NT2/D1 (cell line): ENCODE results near the gene ARHGEF33.

ENCODE experiments used
- DNase-seq: peaks from one replicate; pipeline ENCODE4 v3.0.0-alpha.2; 2011; ENCODE audit warnings: low read depth, low spot score
- H3K27me3 ChIP-seq: 2 replicates; pipeline ENCODE4 v1.6.0; 2011; ENCODE audit warnings: mild to moderate bottlenecking; ENCODE audit not compliant: insufficient read length, insufficient read depth
- H3K36me3 ChIP-seq: 2 replicates; pipeline ENCODE4 v1.6.1; 2011; ENCODE audit warnings: mild to moderate bottlenecking, low read length, mixed read lengths; ENCODE audit not compliant: insufficient read depth, insufficient read length
- H3K4me1 ChIP-seq: 2 replicates; pipeline ENCODE4 v1.5.1; 2011; ENCODE audit not compliant: insufficient read depth, insufficient read length
- H3K4me3 ChIP-seq: 2 replicates; pipeline ENCODE4 v1.5.1; 2011; ENCODE audit warnings: low read depth; ENCODE audit not compliant: insufficient read length
- H3K9ac ChIP-seq: 2 replicates; pipeline ENCODE4 v1.6.0; 2011; ENCODE audit warnings: low read depth; ENCODE audit not compliant: insufficient read length
- H3K9me3 ChIP-seq: 2 replicates; pipeline ENCODE4 v1.5.1; 2011; ENCODE audit warnings: mild to moderate bottlenecking, low read length; ENCODE audit not compliant: insufficient read depth
- SUZ12 ChIP-seq: IDR thresholded peaks from 2 replicates; pipeline ENCODE4 v1.6.1; 2011; ENCODE audit not compliant: insufficient read length, insufficient read depth; ENCODE audit errors: extremely low read depth
- YY1 ChIP-seq: IDR thresholded peaks from 2 replicates; pipeline ENCODE4 v1.6.1; 2011; ENCODE audit not compliant: insufficient read length, insufficient read depth
- ZNF274 ChIP-seq: IDR thresholded peaks from 2 replicates; pipeline ENCODE4 v1.6.1; 2011; ENCODE audit warnings: mild to moderate bottlenecking, low read depth, low read length

ARHGEF33 gene

DNA sequence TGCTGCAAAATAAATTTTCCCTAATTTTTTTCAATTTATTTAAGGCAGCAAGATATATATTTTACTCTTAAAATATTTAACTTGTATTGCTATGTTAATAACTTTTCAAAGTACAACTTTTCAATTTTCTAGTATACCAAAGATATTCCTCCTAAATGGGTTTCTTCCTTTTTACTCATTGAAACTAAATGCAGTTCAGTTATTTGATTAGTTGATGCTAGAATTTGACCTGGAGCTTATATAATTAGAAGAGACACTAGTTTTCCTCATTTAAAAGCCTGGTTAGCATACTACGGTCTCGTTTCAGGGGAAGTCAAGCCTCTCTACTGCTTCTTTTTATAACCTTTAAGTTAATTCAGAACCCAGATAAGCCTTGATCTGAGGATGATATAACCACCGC is at the start of gene ARHGEF33:
Gene ARHGEF33 (plus strand): TSS at position 301 of the 400 bp plus-strand sequence. CDS start 29,573 bp downstream, outside the sequence.
- DNase-seq: no peak
- H3K4me1 ChIP-seq: no peaks in the 10 kb centered on the region

DNA sequence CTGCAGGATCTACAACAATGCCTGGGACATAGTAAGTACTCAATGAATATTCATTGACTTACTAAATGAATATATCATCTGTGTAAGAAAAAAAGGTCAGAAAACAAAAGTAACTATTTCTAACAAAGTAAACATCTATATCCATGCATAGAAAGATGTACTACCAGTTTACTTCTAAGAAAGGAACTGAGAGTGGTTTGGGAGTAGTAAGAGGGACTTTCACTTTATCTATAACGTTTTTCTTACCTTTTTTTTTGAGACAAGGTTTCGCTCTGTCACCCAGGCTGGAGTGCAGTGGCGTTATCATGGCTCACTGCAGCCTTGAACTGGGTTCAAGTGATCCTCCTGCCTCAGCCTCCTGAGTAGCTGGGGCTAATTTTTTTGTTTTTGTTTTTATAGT is 39.6 kb upstream of the ARHGEF33 start:
- Histone ChIP-seq H3K9me3 (no peaks in the 10 kb centered on the region), H3K27me3 (no peaks in the 10 kb centered on the region), H3K9ac (no peak overlapping the region), H3K4me1 (no peaks in the 10 kb centered on the region), H3K4me3 (no peak overlapping the region), H3K36me3 (peaks cover 48% of the 10 kb centered on the region)
- DNase-seq: no peak
- TF ChIP-seq SUZ12 (no peak), ZNF274 (no peak), YY1 (no peak)

More for the DNA sequence above, at the start of gene ARHGEF33:
- Histone ChIP-seq H3K27me3 (no peaks in the 10 kb centered on the region), H3K36me3 (no peaks in the 10 kb centered on the region), H3K9ac (no peak within 1 kb of the TSS), H3K9me3 (no peaks in the 10 kb centered on the region), H3K4me3 (no peak within 1 kb of the TSS)
- TF ChIP-seq YY1 (no peak), ZNF274 (no peak), SUZ12 (no peak)

DNA sequence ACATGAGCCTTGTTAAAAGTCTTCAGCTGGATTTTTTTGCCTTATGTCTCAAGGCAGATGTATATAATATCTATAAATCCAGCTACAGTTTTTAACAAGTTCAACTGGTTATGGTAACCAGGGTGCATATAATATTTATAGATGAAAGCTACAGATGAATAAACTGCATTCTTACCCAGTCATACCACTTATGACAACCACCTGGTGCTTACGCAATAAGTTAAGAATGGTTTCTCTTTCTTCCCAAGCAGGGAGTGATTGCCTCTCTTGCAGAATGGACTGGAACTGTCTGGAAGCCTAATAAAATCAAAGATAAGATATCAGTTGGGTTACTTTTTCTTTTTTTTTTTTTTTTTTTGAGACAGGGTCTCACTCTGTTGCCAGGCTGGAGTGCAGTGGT is 33.5 kb upstream of the ARHGEF33 start:
- H3K9ac ChIP-seq: no peak overlapping the region
- DNase-seq: no peak
- H3K36me3 ChIP-seq: peaks cover 62% of the 10 kb centered on the region
- no peaks in the 10 kb centered on the region for H3K9me3 ChIP-seq
- no peaks in the 10 kb centered on the region for H3K27me3 ChIP-seq
- TF ChIP-seq ZNF274: no peak
- H3K4me1 ChIP-seq: no peaks in the 10 kb centered on the region
- no peak overlapping the region for H3K4me3 ChIP-seq

DNA sequence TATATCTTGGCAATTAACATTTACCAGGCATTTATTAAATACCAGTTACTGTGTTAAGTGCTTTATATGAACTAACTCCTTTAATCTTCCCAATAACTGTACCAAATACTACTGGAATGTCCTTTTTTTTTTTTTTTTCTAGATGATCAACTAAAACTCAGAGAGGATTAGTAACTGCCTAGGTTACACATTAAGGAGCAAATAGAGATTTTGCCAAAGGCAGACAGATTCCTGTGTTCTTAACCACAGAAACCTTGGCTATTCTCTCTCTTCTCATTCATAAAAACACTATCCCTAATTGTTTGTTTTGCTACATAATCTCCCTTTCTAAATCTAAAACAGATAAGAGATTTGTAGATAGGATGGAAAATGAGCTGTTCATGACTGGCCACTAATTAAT is 27.2 kb upstream of the ARHGEF33 start:
- Histone ChIP-seq H3K9ac (no peak overlapping the region), H3K4me3 (no peak overlapping the region), H3K9me3 (no peaks in the 10 kb centered on the region), H3K27me3 (no peaks in the 10 kb centered on the region), H3K36me3 (peaks cover 53% of the 10 kb centered on the region), H3K4me1 (no peaks in the 10 kb centered on the region)
- DNase-seq: no peak
- no peak for TF ChIP-seq SUZ12
- TF ChIP-seq YY1: no peak
- no peak for TF ChIP-seq ZNF274

DNA sequence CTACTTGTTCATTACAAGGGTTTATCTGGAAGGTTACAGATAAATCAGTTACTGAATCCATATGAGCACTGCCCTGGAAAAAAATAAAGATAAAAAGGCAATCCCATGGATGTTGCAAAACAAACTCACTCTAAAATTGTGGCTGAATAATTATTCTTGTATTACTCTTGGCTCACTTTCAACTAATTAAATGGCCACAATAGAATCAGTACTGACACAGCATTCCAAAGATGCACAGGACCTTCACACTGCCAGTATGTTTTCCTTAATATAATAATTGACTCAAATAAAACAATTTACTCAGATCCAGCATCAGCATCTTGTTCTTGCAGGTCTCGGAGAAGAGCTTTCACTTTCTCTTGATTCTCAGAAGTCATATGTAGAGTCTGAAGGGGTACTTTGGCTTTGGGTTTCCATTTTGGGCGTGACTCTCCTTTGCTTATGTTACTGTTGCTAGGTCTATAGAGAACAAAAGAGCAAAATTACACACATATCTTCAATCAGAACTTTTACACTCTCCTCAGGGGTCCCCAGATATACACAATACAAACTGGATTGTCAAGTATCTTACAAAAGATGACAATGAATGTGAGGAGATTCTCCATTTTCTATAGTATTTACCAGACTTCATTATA is 26.5 kb upstream of the ARHGEF33 start:
- H3K9ac ChIP-seq: no peak overlapping the region
- H3K36me3 ChIP-seq: peaks cover 56% of the 10 kb centered on the region
- H3K4me1 ChIP-seq: no peaks in the 10 kb centered on the region
- H3K9me3 ChIP-seq: no peaks in the 10 kb centered on the region
- no peak for DNase-seq
- no peak for TF ChIP-seq ZNF274
- no peak for TF ChIP-seq SUZ12
- TF ChIP-seq YY1: no peak
- H3K4me3 ChIP-seq: no peak overlapping the region
- H3K27me3 ChIP-seq: no peaks in the 10 kb centered on the region

DNA sequence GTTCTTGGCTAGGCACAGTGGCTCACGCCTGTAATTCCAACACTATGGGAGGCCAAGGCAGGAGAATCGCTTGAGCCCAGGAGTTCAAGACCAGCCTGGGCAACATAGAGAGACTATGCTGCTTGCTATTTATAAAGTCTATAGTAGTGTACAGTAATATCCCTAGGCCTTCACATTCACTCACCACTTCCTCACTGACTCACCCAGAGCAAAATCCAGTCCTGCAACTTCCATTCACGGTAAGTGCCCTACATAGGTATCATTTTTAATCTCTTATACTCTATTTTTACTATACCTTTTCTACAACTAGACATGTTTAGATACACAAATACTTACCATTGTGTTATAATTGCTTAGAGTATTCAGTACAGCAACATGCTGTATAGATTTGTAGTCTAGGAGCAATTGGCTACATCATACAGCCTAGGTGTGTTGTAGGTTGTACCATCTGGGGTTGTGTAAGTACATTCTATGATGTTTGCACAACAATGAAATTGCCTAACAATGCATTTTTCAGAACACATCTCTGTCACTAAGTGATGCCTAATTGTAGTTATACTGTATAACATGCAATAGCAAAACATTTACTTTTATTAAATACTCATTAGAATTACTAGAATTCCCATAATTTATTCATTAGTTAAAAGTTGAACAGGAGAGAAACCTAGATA is 22.8 kb upstream of the ARHGEF33 start:
- H3K9ac ChIP-seq: no peak overlapping the region
- H3K9me3 ChIP-seq: no peaks in the 10 kb centered on the region
- DNase-seq: no peak
- no peaks in the 10 kb centered on the region for H3K27me3 ChIP-seq
- TF ChIP-seq ZNF274 (no peak), YY1 (no peak)
- peaks cover 32% of the 10 kb centered on the region for H3K36me3 ChIP-seq
- H3K4me1 ChIP-seq: no peaks in the 10 kb centered on the region
- no peak overlapping the region for H3K4me3 ChIP-seq

DNA sequence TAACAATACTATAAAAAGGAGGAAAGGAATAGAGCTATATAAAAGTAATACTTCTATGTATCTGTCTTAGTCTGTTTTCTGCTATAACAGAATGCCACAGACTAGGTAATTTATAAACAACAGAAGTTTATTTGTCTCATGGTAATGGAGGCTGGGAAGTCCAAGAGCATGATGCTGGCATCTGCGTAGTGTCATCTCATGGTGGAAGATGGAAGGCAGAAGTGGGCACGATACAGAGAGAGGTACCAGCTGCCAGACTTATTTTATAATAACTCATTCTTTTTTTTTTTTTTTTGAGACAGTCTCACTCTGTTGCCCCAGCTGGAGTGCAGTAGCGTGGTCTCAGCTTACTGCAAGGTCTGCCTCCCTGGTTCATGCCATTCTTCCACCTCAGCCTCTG is 18.2 kb upstream of the ARHGEF33 start:
- H3K9ac ChIP-seq: no peak overlapping the region
- peaks cover 6% of the 10 kb centered on the region for H3K27me3 ChIP-seq
- H3K9me3 ChIP-seq: peaks cover 7% of the 10 kb centered on the region
- peaks cover 17% of the 10 kb centered on the region for H3K36me3 ChIP-seq
- H3K4me1 ChIP-seq: no peaks in the 10 kb centered on the region
- DNase-seq: no peak
- no peak overlapping the region for H3K4me3 ChIP-seq
- TF ChIP-seq SUZ12 (no peak), YY1 (no peak), ZNF274 (no peak)

DNA sequence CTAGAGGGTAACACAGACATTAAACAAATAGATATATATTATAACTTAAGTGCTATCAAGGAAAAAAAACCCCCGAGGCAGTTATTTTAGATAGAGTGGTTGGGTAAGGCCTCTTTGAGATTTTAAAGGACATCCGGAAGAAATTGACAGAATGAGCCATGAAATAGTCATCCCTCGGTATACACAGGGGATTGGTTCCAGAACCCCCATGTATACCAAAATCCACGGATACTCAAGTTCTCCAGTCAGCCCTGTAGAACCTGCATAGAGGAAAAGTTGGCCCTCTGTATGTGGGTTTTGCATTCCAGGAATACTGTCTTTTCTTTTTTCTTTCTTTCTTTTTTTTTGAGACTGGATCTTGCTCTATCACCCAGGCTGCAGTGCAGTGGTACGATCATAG is 15.9 kb upstream of the ARHGEF33 start:
- H3K9ac ChIP-seq: no peak overlapping the region
- H3K36me3 ChIP-seq: no peaks in the 10 kb centered on the region
- H3K9me3 ChIP-seq: peaks cover 7% of the 10 kb centered on the region
- no peak for TF ChIP-seq YY1
- no peak for TF ChIP-seq ZNF274
- no peak for TF ChIP-seq SUZ12
- H3K4me3 ChIP-seq: no peak overlapping the region
- no peak for DNase-seq
- H3K4me1 ChIP-seq: no peaks in the 10 kb centered on the region
- H3K27me3 ChIP-seq: peaks cover 11% of the 10 kb centered on the region
